Tibial nerve (tissue), 4 donors: ENCODE data around the gene CYP4Z1.
"Not testable (repeated sequence)": the region's sequence is repeated elsewhere in the genome, so short reads cannot be mapped to it uniquely, and the experiment has no call there.

Experiments used
- EP300 ChIP-seq, 2 donors: sonication (generic); formaldehyde crosslinking; IDR thresholded peaks; one replicate each; pipeline ENCODE4 v1.6.1; 2017; ENCODE audit warnings: antibody characterized with exemption in 2 of 2, mild to moderate bottlenecking in 1 of 2
- POLR2A ChIP-seq, 2 donors: fragments of 450-650 bp; IDR thresholded peaks; one replicate each; pipeline ENCODE4 v1.6.1; 2017; ENCODE audit warnings: antibody characterized with exemption in 2 of 2, mild to moderate bottlenecking in 2 of 2, moderate library complexity in 2 of 2
- TF ChIP-seq, protein P1 (sequence below), 5 experiments: fragments of 200-600 bp in 3 of 5; fragments of 450-650 bp in 2 of 5; sonication (generic) in 3 of 5; IDR thresholded peaks; one replicate each; pipeline ENCODE4 v1.5.1; 2016 to 2019; ENCODE audit warnings: antibody characterized with exemption in 5 of 5, mild to moderate bottlenecking in 3 of 5, moderate library complexity in 2 of 5

DNA sequence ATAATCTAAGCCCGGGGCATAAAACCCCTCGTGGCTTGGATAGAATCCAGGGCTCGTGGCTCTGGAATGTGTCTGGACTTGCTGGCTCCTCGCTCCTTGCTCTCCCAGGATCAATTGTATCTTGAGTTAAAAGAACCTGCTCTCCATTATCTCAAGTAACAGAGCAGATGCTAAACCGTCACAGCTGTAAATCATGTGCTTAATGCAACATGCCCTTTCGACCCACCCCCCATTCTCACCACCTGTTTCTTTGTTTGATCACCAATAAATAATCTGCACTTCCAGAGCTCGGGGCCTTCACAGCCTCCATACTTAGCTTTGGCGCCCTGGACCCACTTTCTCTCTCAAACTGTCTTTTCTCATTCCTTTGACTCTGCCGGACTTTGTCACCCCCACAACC lies 82.1 kb downstream of the CYP4Z1 start:
- TF ChIP-seq POLR2A, EP300 (IDR thresholded peaks at IDR 0.05): not testable (repeated sequence)
- TF ChIP-seq, protein P1, sequence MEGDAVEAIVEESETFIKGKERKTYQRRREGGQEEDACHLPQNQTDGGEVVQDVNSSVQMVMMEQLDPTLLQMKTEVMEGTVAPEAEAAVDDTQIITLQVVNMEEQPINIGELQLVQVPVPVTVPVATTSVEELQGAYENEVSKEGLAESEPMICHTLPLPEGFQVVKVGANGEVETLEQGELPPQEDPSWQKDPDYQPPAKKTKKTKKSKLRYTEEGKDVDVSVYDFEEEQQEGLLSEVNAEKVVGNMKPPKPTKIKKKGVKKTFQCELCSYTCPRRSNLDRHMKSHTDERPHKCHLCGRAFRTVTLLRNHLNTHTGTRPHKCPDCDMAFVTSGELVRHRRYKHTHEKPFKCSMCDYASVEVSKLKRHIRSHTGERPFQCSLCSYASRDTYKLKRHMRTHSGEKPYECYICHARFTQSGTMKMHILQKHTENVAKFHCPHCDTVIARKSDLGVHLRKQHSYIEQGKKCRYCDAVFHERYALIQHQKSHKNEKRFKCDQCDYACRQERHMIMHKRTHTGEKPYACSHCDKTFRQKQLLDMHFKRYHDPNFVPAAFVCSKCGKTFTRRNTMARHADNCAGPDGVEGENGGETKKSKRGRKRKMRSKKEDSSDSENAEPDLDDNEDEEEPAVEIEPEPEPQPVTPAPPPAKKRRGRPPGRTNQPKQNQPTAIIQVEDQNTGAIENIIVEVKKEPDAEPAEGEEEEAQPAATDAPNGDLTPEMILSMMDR (IDR thresholded peaks at IDR 0.05): not testable (repeated sequence)
